HG02610 (cell line): ENCODE measurements around the gene RALGAPA2.

ENCODE experiments used
- ATAC-seq: cut with Tn5 transposase; IDR thresholded peaks from one replicate; pipeline ENCODE4 v1.9.1; 2021; ENCODE audit warnings: mild to moderate bottlenecking, moderate library complexity; ENCODE audit not compliant: unreplicated experiment

RALGAPA2 gene

GRCh38 chr20:20373091-20373571, 339.3 kb downstream of the RALGAPA2 start:
- ATAC-seq, result no peak

- ATAC-seq, result no peak
Measured at GRCh38 chr20:20371681-20372080, 340.8 kb downstream of the RALGAPA2 start.

- ATAC-seq, result no peak
Measured at GRCh38 chr20:20371083-20371482, 341.4 kb downstream of the RALGAPA2 start.

GRCh38 chr20:20370094-20370575, 342.3 kb downstream of the RALGAPA2 start:
- no peak for ATAC-seq

- ATAC-seq, result no peak
Measured at GRCh38 chr20:20369250-20370093, 343.0 kb downstream of the RALGAPA2 start.

- ATAC-seq, result no peak
Measured at GRCh38 chr20:20368418-20369249, 343.8 kb downstream of the RALGAPA2 start.

GRCh38 chr20:20367575-20368417, 344.6 kb downstream of the RALGAPA2 start, which contains the start of gene INSM1:
Gene INSM1, plus strand, starts transcription at chr20:20368104. Its CDS starts 164 bp downstream, at chr20:20368268.
- ATAC-seq, result no peak

GRCh38 chr20:20366876-20367574, 345.4 kb downstream of the RALGAPA2 start:
- ATAC-seq, result no peak

GRCh38 chr20:20366551-20366875, 345.9 kb downstream of the RALGAPA2 start:
- ATAC-seq, result no peak

GRCh38 chr20:20365480-20366161, 346.8 kb downstream of the RALGAPA2 start:
- ATAC-seq, result no peak

GRCh38 chr20:20364593-20365479, 347.6 kb downstream of the RALGAPA2 start:
- no peak for ATAC-seq

- no peak for ATAC-seq
Measured at GRCh38 chr20:20363799-20364592, 348.4 kb downstream of the RALGAPA2 start.

GRCh38 chr20:20363434-20363798, 349.0 kb downstream of the RALGAPA2 start:
- no peak for ATAC-seq

GRCh38 chr20:20362774-20363433, 349.5 kb downstream of the RALGAPA2 start:
- ATAC-seq, result no peak

GRCh38 chr20:20360464-20360863, 352.0 kb downstream of the RALGAPA2 start:
- no peak for ATAC-seq

- no peak for ATAC-seq
Measured at GRCh38 chr20:20359628-20360027, 352.8 kb downstream of the RALGAPA2 start.

- no peak for ATAC-seq
Measured at GRCh38 chr20:20358801-20359200, 353.6 kb downstream of the RALGAPA2 start.
